ENCODE results near the gene ATP5ME.

DNA sequence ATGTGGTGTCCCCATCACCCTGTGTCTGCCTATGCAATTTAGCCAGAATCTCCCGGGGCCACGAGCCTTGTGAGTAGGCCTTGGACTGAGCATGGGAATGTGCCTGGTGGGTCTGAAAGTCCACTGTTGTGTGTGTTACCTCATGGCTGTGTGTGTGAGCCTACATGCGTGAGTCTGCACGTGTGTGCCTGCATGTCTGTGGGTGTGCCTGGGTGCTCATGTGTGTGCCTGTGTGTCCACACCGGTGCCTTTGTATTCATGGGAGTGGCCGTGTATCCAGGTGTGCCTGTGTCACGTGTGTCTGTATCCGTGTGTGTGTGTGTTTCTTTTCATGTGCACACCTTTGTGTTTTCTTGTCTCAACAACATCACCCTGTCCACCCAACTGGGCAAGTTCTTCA, 14.2 kb downstream of the ATP5ME start:
- TF ChIP-seq, protein P1, sequence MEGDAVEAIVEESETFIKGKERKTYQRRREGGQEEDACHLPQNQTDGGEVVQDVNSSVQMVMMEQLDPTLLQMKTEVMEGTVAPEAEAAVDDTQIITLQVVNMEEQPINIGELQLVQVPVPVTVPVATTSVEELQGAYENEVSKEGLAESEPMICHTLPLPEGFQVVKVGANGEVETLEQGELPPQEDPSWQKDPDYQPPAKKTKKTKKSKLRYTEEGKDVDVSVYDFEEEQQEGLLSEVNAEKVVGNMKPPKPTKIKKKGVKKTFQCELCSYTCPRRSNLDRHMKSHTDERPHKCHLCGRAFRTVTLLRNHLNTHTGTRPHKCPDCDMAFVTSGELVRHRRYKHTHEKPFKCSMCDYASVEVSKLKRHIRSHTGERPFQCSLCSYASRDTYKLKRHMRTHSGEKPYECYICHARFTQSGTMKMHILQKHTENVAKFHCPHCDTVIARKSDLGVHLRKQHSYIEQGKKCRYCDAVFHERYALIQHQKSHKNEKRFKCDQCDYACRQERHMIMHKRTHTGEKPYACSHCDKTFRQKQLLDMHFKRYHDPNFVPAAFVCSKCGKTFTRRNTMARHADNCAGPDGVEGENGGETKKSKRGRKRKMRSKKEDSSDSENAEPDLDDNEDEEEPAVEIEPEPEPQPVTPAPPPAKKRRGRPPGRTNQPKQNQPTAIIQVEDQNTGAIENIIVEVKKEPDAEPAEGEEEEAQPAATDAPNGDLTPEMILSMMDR (IDR thresholded peaks at IDR 0.05), result no peak
- TF ChIP-seq POLR2A (IDR thresholded peaks at IDR 0.05), result no peak
